ENCODE data around the gene MEX3D.

The MEX3D gene

GRCh38 chr19:1584500-1585242 is 16.5 kb upstream of the MEX3D start:
- Mint-ChIP-seq H3K4me3 (no peak overlapping the region), H3K4me1 (peaks cover 11% of the 10 kb centered on the region), H3K9me3 (no peaks in the 10 kb centered on the region), H3K36me3 (ENCODE audit: low read depth) (peaks cover 75% of the 10 kb centered on the region), H3K27me3 (ENCODE audit: low read depth, poor library complexity) (peaks cover 2% of the 10 kb centered on the region), H3K27ac (no peak overlapping the region)
- TF ChIP-seq CTCF (IDR thresholded peaks at IDR 0.05) = no peak
- no peak for DNase-seq

- Mint-ChIP-seq H3K4me1 (no peaks in the 10 kb centered on the region), H3K4me3 (no peak overlapping the region), H3K36me3 (ENCODE audit: low read depth) (peaks cover 69% of the 10 kb centered on the region), H3K27ac (no peak overlapping the region), H3K9me3 (no peaks in the 10 kb centered on the region), H3K27me3 (ENCODE audit: low read depth, poor library complexity) (no peaks in the 10 kb centered on the region)
- no peak for TF ChIP-seq CTCF (IDR thresholded peaks at IDR 0.05)
- no peak for DNase-seq
These were observed 14.1 kb upstream of the MEX3D start for GRCh38 chr19:1582201-1582600.

GRCh38 chr19:1580957-1581356 is 12.8 kb upstream of the MEX3D start:
- H3K9me3 Mint-ChIP-seq = no peaks in the 10 kb centered on the region
- H3K4me1 Mint-ChIP-seq = no peaks in the 10 kb centered on the region
- TF ChIP-seq CTCF (IDR thresholded peaks at IDR 0.05) = no peak
- DNase-seq = no peak
- H3K27me3 Mint-ChIP-seq (ENCODE audit: low read depth, poor library complexity) = no peaks in the 10 kb centered on the region
- H3K4me3 Mint-ChIP-seq = no peak overlapping the region
- H3K27ac Mint-ChIP-seq = peak overlapping the region; percentile 81
- H3K36me3 Mint-ChIP-seq (ENCODE audit: low read depth) = peaks cover 62% of the 10 kb centered on the region

GRCh38 chr19:1580382-1580781 is 12.3 kb upstream of the MEX3D start:
- no peaks in the 10 kb centered on the region for H3K4me1 Mint-ChIP-seq
- H3K36me3 Mint-ChIP-seq (ENCODE audit: low read depth) = peaks cover 60% of the 10 kb centered on the region

GRCh38 chr19:1579222-1579621 is 11.1 kb upstream of the MEX3D start:
- H3K36me3 Mint-ChIP-seq (ENCODE audit: low read depth) = peaks cover 48% of the 10 kb centered on the region
- peaks cover 3% of the 10 kb centered on the region for H3K27me3 Mint-ChIP-seq (ENCODE audit: low read depth, poor library complexity)
- no peaks in the 10 kb centered on the region for H3K9me3 Mint-ChIP-seq
- TF ChIP-seq CTCF (IDR thresholded peaks at IDR 0.05) = no peak
- H3K4me1 Mint-ChIP-seq = no peaks in the 10 kb centered on the region
- H3K27ac Mint-ChIP-seq = peak overlapping the region; percentile 78
- H3K4me3 Mint-ChIP-seq = no peak overlapping the region
- no peak for DNase-seq

More at GRCh38 chr19:1580382-1580781, 12.3 kb upstream of the MEX3D start:
- no peak for TF ChIP-seq CTCF (IDR thresholded peaks at IDR 0.05)
- Mint-ChIP-seq H3K27ac (peak overlapping the region; percentile 81), H3K4me3 (no peak overlapping the region), H3K27me3 (ENCODE audit: low read depth, poor library complexity) (peaks cover 3% of the 10 kb centered on the region), H3K9me3 (no peaks in the 10 kb centered on the region)
- no peak for DNase-seq

All from nephron progenitor cell (in vitro differentiated cells).